Mesendoderm (in vitro differentiated cells): Measurements from ENCODE around the gene LCNL1.

Source experiments
- DNase-seq: peaks from one replicate; pipeline ENCODE4 v3.0.0; 2013
- H2AK5ac ChIP-seq: 2 replicates; pipeline ENCODE4 v1.6.1; 2013; ENCODE audit warnings: low read length, inconsistent platforms
- H2BK120ac ChIP-seq: 2 replicates; pipeline ENCODE4 v1.6.1; 2013; ENCODE audit warnings: low read depth, mild to moderate bottlenecking, low read length, moderate library complexity, mixed read lengths
- H2BK15ac ChIP-seq: replicated peaks from 2 replicates; pipeline ENCODE4 v1.6.1; 2013; ENCODE audit warnings: low read depth, mild to moderate bottlenecking, moderate library complexity
- H2BK5ac ChIP-seq: 2 replicates; pipeline ENCODE4 v1.6.1; 2013; ENCODE audit warnings: low read length, inconsistent platforms
- H3K18ac ChIP-seq: 2 replicates; pipeline ENCODE4 v1.6.1; 2013; ENCODE audit warnings: mild to moderate bottlenecking, low read length, mixed read lengths
- H3K23ac ChIP-seq: one replicate; pipeline ENCODE4 v1.6.1; 2013; ENCODE audit warnings: low read length
- H3K27ac ChIP-seq: 2 replicates; pipeline ENCODE4 v1.5.1; 2013; ENCODE audit warnings: low read depth, mild to moderate bottlenecking, inconsistent platforms, low read length, moderate library complexity
- H3K27me3 ChIP-seq: 2 replicates; pipeline ENCODE4 v1.6.1; 2013; ENCODE audit warnings: low read length, control low read depth, mild to moderate bottlenecking, inconsistent platforms; ENCODE audit not compliant: insufficient read depth, poor library complexity
- H3K36me3 ChIP-seq: 2 replicates; pipeline ENCODE4 v1.6.1; 2013; ENCODE audit warnings: low read length, inconsistent platforms; ENCODE audit not compliant: control insufficient read depth, insufficient read depth
- H3K4ac ChIP-seq: one replicate; pipeline ENCODE4 v1.6.1; 2013; ENCODE audit warnings: low read depth, mild to moderate bottlenecking, low read length, moderate library complexity
- H3K4me1 ChIP-seq: 2 replicates; pipeline ENCODE4 v1.6.1; 2013; ENCODE audit warnings: low read depth, low read length, inconsistent platforms; ENCODE audit not compliant: control insufficient read depth
- H3K4me2 ChIP-seq: 2 replicates; pipeline ENCODE4 v1.6.1; 2013; ENCODE audit warnings: low read length
- H3K4me3 ChIP-seq: 2 replicates; pipeline ENCODE4 v1.5.1; 2013; ENCODE audit warnings: mild to moderate bottlenecking, low read length
- H3K56ac ChIP-seq: one replicate; pipeline ENCODE4 v1.6.1; 2013; ENCODE audit warnings: low read length
- H3K79me1 ChIP-seq: 2 replicates; pipeline ENCODE4 v1.6.1; 2013; ENCODE audit warnings: low read length, inconsistent platforms
- H3K79me2 ChIP-seq: 2 replicates; pipeline ENCODE4 v1.6.1; 2013; ENCODE audit warnings: mild to moderate bottlenecking, low read length; ENCODE audit not compliant: control insufficient read depth, insufficient read depth
- H3K9ac ChIP-seq: 2 replicates; pipeline ENCODE4 v1.6.1; 2013; ENCODE audit warnings: low read length, inconsistent platforms
- H4K5ac ChIP-seq: one replicate; pipeline ENCODE4 v1.6.1; 2013; ENCODE audit warnings: low read length
- H4K8ac ChIP-seq: one replicate; pipeline ENCODE4 v1.6.1; 2013; ENCODE audit warnings: low read depth, mild to moderate bottlenecking, control low read depth, low read length, moderate library complexity
- WGBS: extraction: QIAGEN DNeasy Blood & Tissue Kit; methylation state at CpG from one replicate; pipeline ENCODE4 v1.1.7; 2013; ENCODE audit warnings: low lambda C conversion rate, missing lambda C conversion rate; ENCODE audit not compliant: insufficient coverage; ENCODE audit errors: extremely low coverage; 5-methylcytosine and 5-hydroxymethylcytosine counted together

The LCNL1 gene

DNA sequence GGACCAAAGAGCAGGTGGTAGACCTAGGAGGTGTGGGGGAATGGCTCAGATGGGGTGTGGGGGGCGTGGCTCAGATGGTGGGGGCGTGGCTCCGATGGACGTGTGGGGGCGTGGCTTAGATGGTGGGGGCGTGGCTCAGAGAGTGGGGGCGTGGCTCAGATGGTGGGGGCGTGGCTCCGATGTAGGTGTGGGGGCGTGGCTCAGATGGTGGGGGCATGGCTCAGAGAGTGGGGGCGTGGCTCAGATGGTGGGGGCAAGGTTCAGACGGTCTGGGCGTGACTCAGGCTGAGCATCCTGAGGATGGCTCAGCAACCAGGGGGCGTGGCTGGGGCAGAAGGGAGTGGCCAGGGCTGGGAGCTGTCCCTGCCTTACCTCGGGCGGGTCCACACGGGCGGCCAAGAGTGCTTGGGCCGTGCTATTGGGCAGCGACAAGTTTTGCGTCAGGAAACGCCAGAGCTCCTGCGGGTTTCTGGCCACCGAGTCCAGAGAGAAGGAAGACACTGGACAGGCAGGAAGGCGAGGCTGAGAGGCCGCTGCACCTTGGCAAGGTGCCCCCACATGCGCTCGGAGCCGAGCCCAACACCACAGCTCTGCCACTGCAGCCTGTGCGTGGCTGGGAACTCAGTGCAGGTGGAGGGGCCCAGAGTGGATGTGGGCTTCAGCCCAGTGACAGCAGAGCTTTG, 39.3 kb downstream of the LCNL1 start:
- Histone ChIP-seq H3K9ac (no peak overlapping the region), H4K5ac (no peak overlapping the region), H3K4me1 (no peaks in the 10 kb centered on the region), H3K4ac (no peak overlapping the region), H3K23ac (no peak overlapping the region), H3K4me2 (no peak overlapping the region), H2AK5ac (no peak overlapping the region), H3K79me2 (no peaks in the 10 kb centered on the region), H2BK5ac (no peak overlapping the region), H3K56ac (no peak overlapping the region), H3K4me3 (no peak overlapping the region), H2BK15ac (no peak overlapping the region), H3K27ac (no peak overlapping the region), H3K27me3 (no peaks in the 10 kb centered on the region), H3K36me3 (no peaks in the 10 kb centered on the region), H3K18ac (no peak overlapping the region), H4K8ac (no peak overlapping the region), H2BK120ac (no peak overlapping the region), H3K79me1 (no peaks in the 10 kb centered on the region)
- peak; percentile 93 for DNase-seq
- no CpG with 5 or more reads among the region's 30 CpGs for WGBS

DNA sequence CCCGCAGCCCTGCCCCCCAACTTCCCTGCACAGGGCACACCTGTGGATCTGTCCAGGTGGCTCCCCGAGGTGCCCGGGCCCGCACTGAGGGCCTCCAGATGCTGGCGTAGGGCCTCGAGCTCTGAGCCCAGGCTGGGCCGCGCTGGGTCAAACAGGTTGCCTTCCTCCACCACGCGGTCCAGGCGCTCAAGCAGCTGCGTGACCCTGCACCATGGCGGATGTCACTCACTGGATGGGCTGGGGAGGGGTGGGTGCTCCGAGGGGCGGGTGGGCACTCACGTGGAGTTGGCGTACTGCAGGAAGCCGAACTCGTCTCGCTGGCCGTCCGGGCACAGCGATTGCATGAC, 39.8 kb downstream of the LCNL1 start:
- H3K27ac ChIP-seq = no peak overlapping the region
- H3K79me2 ChIP-seq = no peaks in the 10 kb centered on the region
- H2BK15ac ChIP-seq = no peak overlapping the region
- H2AK5ac ChIP-seq = no peak overlapping the region
- WGBS = no CpG with 5 or more reads among the region's 23 CpGs
- no peaks in the 10 kb centered on the region for H3K36me3 ChIP-seq
- H3K23ac ChIP-seq = no peak overlapping the region
- no peak overlapping the region for H3K4me3 ChIP-seq
- no peak overlapping the region for H2BK120ac ChIP-seq
- no peak overlapping the region for H2BK5ac ChIP-seq
- H4K5ac ChIP-seq = no peak overlapping the region
- no peak overlapping the region for H3K9ac ChIP-seq
- H3K27me3 ChIP-seq = no peaks in the 10 kb centered on the region
- no peak overlapping the region for H3K4me2 ChIP-seq
- H3K18ac ChIP-seq = no peak overlapping the region
- no peak overlapping the region for H3K56ac ChIP-seq
- no peaks in the 10 kb centered on the region for H3K4me1 ChIP-seq
- H4K8ac ChIP-seq = no peak overlapping the region
- H3K79me1 ChIP-seq = no peaks in the 10 kb centered on the region
- no peak overlapping the region for H3K4ac ChIP-seq
- DNase-seq = no peak

DNA sequence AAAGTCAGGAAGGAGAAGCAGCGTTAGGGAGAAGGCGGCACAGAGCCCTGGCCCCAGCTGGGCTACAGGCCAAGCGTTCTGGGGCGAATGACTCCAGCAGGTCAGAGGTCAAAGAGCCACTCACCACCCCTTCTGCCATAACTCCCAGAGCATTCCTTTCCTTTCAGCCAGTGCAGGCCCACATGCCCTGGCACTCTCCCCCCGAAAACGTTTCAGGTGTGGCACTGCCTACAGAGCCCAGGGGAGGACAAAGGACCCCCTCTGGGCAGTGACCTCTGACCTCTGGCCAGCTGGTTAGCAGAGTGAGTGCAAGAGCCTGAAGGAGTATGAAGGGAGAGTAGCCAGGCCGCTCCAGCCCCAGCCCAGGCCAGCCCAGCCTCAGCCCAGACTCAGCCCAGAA, 40.4 kb downstream of the LCNL1 start:
- no peak for DNase-seq
- Histone ChIP-seq H2BK120ac (no peak overlapping the region), H3K4me2 (no peak overlapping the region), H3K79me1 (no peaks in the 10 kb centered on the region), H3K27ac (no peak overlapping the region), H3K9ac (no peak overlapping the region), H3K23ac (no peak overlapping the region), H2BK5ac (no peak overlapping the region), H3K36me3 (no peaks in the 10 kb centered on the region), H3K79me2 (no peaks in the 10 kb centered on the region), H4K5ac (no peak overlapping the region), H3K18ac (no peak overlapping the region), H3K4me1 (no peaks in the 10 kb centered on the region), H4K8ac (no peak overlapping the region), H3K4ac (no peak overlapping the region), H2BK15ac (no peak overlapping the region), H3K4me3 (no peak overlapping the region), H3K27me3 (no peaks in the 10 kb centered on the region), H2AK5ac (no peak overlapping the region), H3K56ac (no peak overlapping the region)
- WGBS = no CpG with 5 or more reads among the region's 7 CpGs

DNA sequence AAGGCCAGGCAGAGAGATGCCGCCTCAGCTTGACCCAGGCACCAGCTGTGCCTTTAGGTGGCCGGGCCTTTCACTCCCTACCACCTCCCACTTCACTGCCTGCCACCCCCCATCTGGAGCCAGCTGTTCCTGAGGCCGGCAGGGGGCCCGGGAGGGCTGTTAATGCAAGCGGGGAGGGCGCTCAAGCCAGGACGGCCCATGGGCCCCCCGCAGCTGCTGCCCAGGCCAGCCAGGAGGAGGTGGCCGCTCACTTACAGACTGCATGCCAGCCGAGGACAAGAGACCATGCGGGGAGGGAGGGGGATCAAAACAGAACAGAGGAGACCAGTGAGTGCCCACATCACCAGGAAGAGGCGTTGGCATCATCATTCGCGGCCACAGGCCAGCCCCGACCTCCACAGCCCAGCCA, 40.8 kb downstream of the LCNL1 start:
- H3K79me1 ChIP-seq = no peaks in the 10 kb centered on the region
- no CpG with 5 or more reads among the region's 15 CpGs for WGBS
- no peak overlapping the region for H4K5ac ChIP-seq
- H3K9ac ChIP-seq = no peak overlapping the region
- DNase-seq = no peak
- H3K23ac ChIP-seq = no peak overlapping the region
- no peak overlapping the region for H4K8ac ChIP-seq
- H3K27ac ChIP-seq = no peak overlapping the region
- no peak overlapping the region for H2BK5ac ChIP-seq
- H2BK15ac ChIP-seq = no peak overlapping the region
- no peak overlapping the region for H3K4ac ChIP-seq
- no peak overlapping the region for H3K4me2 ChIP-seq
- no peak overlapping the region for H3K18ac ChIP-seq
- H3K4me1 ChIP-seq = no peaks in the 10 kb centered on the region
- no peaks in the 10 kb centered on the region for H3K36me3 ChIP-seq
- no peaks in the 10 kb centered on the region for H3K27me3 ChIP-seq
- no peak overlapping the region for H3K4me3 ChIP-seq
- no peak overlapping the region for H2BK120ac ChIP-seq
- no peak overlapping the region for H3K56ac ChIP-seq
- no peaks in the 10 kb centered on the region for H3K79me2 ChIP-seq
- no peak overlapping the region for H2AK5ac ChIP-seq

DNA sequence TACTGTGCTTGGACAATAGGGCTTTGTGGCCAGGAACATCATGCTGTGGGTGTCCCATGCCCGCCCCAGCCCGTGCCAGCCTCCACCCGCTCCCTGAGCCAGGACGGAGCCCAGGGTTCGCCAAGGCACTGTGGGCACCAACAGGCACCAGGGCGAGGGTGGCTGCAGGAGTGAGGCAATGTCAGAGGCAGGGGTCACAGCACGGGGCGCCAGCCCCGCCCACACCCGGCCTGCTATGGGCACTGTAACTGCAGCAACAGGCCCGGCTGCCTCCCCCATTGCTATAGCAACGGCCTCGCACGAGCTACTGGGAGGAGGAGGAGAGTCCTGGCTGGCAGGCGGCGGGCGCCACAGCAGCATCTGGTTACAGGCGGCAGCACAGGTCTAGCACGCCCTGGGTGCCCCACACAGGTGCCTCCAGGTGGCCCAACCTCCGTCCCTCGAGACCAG, 42.7 kb downstream of the LCNL1 start:
- no peak overlapping the region for H3K23ac ChIP-seq
- no peak overlapping the region for H2BK5ac ChIP-seq
- no CpG with 5 or more reads among the region's 21 CpGs for WGBS
- DNase-seq = no peak
- no peak overlapping the region for H3K4me2 ChIP-seq
- H4K8ac ChIP-seq = no peak overlapping the region
- no peaks in the 10 kb centered on the region for H3K79me1 ChIP-seq
- H3K4me1 ChIP-seq = no peaks in the 10 kb centered on the region
- H3K9ac ChIP-seq = no peak overlapping the region
- no peaks in the 10 kb centered on the region for H3K79me2 ChIP-seq
- H3K27me3 ChIP-seq = no peaks in the 10 kb centered on the region
- H3K27ac ChIP-seq = no peak overlapping the region
- no peak overlapping the region for H3K56ac ChIP-seq
- H3K4ac ChIP-seq = no peak overlapping the region
- no peak overlapping the region for H3K4me3 ChIP-seq
- no peak overlapping the region for H4K5ac ChIP-seq
- H2AK5ac ChIP-seq = no peak overlapping the region
- no peaks in the 10 kb centered on the region for H3K36me3 ChIP-seq
- H2BK15ac ChIP-seq = no peak overlapping the region
- no peak overlapping the region for H2BK120ac ChIP-seq
- H3K18ac ChIP-seq = no peak overlapping the region

DNA sequence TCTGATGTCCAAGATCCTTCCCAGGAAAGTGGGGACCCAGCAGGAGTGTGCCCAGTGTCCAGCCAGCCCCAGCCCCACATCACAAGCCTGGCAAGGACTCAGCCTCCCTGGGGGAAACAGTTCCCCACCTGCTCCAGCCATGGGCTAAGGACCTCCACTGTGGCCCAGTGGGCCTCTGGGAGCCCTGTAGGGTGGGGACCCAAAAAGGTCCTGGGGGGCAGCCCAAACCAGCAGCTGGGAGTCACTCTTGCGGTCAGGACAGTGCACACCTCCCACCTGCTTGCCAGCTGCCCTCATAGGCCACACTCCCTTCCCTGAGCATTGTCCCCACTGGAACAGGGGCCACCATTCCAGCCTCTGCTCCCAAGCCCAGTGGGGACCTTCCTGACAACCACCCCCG, 43.6 kb downstream of the LCNL1 start:
- Histone ChIP-seq H3K4me3 (no peak overlapping the region), H3K27me3 (no peaks in the 10 kb centered on the region), H4K8ac (no peak overlapping the region), H3K23ac (no peak overlapping the region), H3K79me2 (no peaks in the 10 kb centered on the region), H2BK15ac (no peak overlapping the region), H3K4me2 (no peak overlapping the region), H2AK5ac (no peak overlapping the region), H3K18ac (no peak overlapping the region), H2BK5ac (no peak overlapping the region), H3K36me3 (no peaks in the 10 kb centered on the region), H3K4me1 (no peaks in the 10 kb centered on the region), H3K9ac (no peak overlapping the region), H3K4ac (no peak overlapping the region), H2BK120ac (no peak overlapping the region), H3K56ac (no peak overlapping the region), H4K5ac (no peak overlapping the region), H3K79me1 (no peaks in the 10 kb centered on the region), H3K27ac (no peak overlapping the region)
- no peak for DNase-seq
- WGBS = no CpG with 5 or more reads among the region's 2 CpGs
